Erythroblast (primary cell): ENCODE data around the gene BAG3.

Experiments
- GATA1 ChIP-seq: IDR thresholded peaks from 2 replicates; pipeline ENCODE4 v1.6.1; 2011; ENCODE audit warnings: low read depth, mild to moderate bottlenecking, control low read depth, low read length, moderate library complexity
- POLR2A ChIP-seq: IDR thresholded peaks from 2 replicates; pipeline ENCODE4 v1.6.1; 2011; ENCODE audit warnings: mild to moderate bottlenecking, low read length

- TF ChIP-seq POLR2A (no peak), GATA1 (no peak)
These were observed 22.1 kb downstream of the BAG3 start for GRCh38 chr10:119673271-119673670.
